GM13977 (cell line): ENCODE results near the gene ANKRD13C.

ENCODE experiments used
- DNase-seq: peaks from one replicate; pipeline ENCODE4 v3.0.0; 2012; ENCODE audit warnings: low spot score
- in situ Hi-C: fragments of 300-500 bp; cut with MboI; formaldehyde crosslinking; loops from one replicate; pipeline ENCODE4 v1.12.0; 2022; ENCODE audit warnings: low sequenced_read_pairs, low pct_unique_long_range_greater_than_20kb, mixed read lengths, inconsistent platforms; ENCODE audit not compliant: unreplicated experiment
- TF ChIP-seq, protein P1 (sequence below): IDR thresholded peaks from 2 replicates; pipeline ENCODE4 v1.5.1; 2012; ENCODE audit warnings: mild to moderate bottlenecking, control low read depth; ENCODE audit not compliant: insufficient read depth; ENCODE audit errors: extremely low read depth, missing control alignments

ANKRD13C gene

DNA sequence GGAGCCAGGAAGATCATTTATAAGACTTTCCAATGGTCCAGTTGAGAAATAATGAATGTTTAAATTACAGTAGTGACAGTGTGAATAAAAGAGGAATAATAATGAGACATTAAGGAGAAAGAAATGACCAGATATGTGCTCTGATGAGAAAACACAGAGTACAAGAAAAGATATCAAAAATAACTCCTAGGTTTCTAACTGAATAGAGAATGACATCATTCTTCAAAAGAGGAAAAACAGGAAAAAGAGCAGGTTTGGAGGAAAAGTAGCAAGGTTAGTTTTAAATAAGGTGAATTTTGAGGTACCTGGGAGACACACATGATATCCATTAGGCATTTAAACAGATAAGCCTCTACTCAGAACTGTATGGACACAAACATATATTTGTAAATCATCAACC lies 55.0 kb downstream of the ANKRD13C start:
- DNase-seq, result no peak
- in situ Hi-C loops, result no loop called here
- TF ChIP-seq, protein P1, sequence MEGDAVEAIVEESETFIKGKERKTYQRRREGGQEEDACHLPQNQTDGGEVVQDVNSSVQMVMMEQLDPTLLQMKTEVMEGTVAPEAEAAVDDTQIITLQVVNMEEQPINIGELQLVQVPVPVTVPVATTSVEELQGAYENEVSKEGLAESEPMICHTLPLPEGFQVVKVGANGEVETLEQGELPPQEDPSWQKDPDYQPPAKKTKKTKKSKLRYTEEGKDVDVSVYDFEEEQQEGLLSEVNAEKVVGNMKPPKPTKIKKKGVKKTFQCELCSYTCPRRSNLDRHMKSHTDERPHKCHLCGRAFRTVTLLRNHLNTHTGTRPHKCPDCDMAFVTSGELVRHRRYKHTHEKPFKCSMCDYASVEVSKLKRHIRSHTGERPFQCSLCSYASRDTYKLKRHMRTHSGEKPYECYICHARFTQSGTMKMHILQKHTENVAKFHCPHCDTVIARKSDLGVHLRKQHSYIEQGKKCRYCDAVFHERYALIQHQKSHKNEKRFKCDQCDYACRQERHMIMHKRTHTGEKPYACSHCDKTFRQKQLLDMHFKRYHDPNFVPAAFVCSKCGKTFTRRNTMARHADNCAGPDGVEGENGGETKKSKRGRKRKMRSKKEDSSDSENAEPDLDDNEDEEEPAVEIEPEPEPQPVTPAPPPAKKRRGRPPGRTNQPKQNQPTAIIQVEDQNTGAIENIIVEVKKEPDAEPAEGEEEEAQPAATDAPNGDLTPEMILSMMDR, result no peak

DNA sequence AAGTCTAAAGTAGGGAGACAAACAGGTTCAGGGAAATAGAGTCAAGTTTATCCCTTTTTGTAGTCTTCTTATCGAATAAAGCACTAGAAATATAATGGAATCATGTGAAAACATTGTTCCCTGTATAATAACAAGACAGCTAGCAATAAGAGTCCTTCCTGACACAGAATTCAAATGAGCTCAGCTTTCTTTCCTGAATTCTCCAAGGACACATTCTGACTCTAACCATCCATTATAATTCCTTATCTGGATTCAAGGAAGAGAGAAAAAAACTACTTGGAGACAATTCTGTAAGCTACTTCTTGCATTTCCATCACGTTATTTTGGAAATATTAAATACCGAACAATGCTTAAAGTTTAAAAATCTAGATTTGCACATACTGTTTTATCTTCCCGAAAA lies 58.8 kb downstream of the ANKRD13C start:
- in situ Hi-C loops, result no loop called here
- no peak for DNase-seq
- TF ChIP-seq, protein P1, result no peak

DNA sequence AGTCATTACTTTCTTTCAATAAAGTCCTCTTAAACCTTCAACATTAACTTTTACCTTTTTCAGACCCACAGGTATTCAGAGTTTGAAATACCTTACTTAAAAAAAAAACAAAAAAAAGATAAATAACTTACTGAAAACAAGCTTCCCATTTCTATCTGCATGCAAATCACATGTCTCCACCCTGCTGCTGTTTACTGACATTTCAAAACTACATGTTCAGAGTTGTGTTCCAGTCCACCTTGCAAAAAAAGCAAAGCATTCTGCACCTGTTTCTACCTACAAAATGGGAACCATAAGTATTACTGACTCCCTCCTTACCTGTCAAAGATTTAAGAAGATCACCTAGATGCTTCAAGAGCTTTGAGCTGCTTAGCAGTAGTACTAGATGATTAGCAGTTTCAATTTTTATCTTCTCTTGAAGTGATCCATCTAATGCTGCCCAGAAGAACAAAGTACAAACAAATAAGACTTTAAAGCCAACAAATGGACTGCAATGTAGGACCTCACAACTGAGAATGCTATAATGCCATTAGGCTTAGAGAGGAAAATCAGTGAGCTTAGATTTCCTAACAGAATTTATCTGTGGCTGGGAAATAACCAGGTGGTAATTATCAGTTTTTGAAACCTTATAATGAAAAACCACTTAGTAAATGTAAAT lies 61.2 kb downstream of the ANKRD13C start:
- TF ChIP-seq, protein P1, result no peak
- no peak for DNase-seq
- in situ Hi-C loops, result no loop called here

DNA sequence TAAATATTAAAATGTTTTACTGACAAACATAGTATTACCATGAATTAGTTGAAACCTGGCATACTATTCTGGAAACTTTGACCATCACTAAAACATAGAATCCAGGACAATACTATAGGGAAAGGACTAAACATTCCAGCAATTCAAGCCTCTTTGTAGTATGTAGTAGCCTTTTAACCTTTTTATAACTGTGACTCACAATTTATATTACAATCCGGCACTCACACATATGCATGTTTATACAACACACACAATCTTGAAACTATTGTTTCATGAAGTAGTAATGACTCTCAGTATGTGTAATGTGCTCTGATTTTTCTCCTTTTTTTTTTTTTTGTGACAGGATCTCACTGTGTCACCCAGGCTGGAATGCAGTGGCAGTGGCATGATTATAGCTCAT lies 64.3 kb downstream of the ANKRD13C start:
- DNase-seq, result no peak
- in situ Hi-C loops, result no loop called here
- TF ChIP-seq, protein P1, result no peak

DNA sequence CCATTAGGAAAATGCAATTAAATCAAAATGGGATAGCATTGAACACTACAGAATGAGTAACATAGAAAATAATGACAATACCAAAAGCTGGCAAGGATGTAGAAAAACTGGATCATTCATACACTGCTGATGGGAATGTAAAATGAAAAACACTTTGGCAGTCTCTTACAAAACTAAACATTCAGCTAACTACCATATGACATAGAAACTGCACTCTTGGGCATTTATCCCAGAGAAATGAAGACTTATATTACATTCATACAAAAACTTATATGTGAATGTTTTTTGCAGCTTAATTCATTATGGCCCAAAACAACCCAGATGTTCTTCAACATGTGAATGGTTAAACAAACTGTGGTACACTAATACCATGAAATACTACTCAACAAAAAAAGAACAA lies 66.4 kb downstream of the ANKRD13C start:
- no peak for DNase-seq
- TF ChIP-seq, protein P1, result no peak
- in situ Hi-C loops, result no loop called here

DNA sequence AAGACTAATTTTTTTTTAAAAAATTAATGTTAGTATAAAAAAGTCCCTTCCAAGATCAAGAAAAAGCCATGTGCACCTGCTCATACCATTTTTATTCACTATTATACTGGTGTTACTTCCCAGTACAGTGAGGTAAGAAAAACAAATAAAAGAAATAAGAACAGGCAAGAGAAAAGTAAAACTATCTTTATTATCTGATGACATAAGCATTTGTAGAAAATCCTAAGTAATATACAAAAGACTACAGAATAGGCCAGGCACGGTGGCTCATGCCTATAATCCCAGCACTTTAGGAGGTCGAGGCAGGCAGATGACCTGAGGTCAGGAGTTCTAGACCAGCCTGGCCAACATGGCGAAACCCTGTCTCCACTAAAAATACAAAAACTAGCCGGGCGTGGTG lies 68.1 kb downstream of the ANKRD13C start:
- TF ChIP-seq, protein P1, result no peak
- DNase-seq, result no peak
- in situ Hi-C loops, result no loop called here

DNA sequence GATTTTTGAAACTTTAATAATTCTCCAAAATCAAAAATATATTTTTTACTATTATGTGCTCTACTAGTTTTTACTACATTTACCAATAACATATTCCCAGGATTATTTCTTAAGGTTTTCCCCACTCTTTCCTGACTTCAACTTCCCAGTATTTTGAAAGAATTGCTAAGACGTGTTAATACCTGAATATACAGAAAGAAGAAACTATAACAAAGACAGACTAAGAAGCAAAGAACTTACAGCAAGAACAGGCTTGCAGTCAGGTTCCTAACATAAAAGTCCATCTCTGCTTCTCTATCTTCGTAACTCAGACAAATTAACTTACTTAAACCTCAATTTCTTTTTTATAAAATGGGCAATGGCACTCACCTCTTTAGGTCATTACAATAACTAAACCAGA lies 70.2 kb downstream of the ANKRD13C start:
- DNase-seq, result no peak
- in situ Hi-C loops, result no loop called here
- TF ChIP-seq, protein P1, result no peak
